SIG-M5 treated with dmso at 0.1 percent for 504 hours (cell line): Measurements from ENCODE around the gene RBFOX2.
"Not testable (repeated sequence)": the region's sequence is repeated elsewhere in the genome, so short reads cannot be mapped to it uniquely, and the experiment has no call there.

Source experiments
- DNase-seq: peaks from one replicate; lab custom pipeline; 2025; ENCODE audit not compliant: unreplicated experiment; lab: John Stamatoyannopoulos, UW

Gene RBFOX2

DNA sequence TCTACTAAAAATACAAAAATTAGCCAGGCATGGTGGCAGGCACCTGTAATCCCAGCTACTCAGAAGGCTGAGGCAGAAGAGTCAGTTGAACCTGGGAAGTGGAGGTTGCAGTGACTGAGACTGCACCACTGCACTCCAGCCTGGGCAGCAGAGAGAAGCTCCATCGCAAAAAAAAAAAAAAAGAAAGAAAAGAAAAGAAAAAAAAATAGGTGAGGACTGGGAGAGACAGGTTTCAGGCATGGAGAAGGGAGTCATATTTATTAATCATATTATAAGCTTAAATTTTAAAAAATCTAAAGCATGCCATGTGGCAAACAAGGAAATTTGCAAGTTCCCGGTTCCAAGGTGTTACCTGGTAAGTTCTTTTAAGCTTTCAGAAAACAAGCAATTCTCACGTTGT, 311.1 kb downstream of the RBFOX2 start, which contains the start of gene APOL5:
TSS of gene APOL5 (plus strand) at position 301 of the 400 bp plus-strand sequence. CDS start at position 301, 0 bp downstream.
- DNase-seq = no peak

DNA sequence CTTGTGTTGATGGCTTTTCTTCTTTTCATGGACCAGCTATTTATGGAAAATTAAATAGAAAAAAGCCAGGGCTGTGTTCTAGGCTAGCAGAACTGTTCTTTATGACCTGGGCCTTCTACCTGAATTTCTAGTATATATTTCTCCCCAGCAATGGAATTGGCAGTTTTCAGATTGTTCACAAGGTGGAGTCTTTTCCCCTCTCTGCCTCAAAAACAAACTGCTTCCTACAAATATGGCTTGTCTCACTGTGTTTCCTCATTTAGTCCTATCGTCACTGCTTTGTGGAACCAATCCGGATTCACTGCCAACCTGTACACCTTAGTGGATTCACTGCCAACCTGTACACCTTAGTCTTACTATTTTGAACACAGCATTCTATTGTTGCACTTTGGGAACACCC, 316.0 kb downstream of the RBFOX2 start:
- DNase-seq = no peak

DNA sequence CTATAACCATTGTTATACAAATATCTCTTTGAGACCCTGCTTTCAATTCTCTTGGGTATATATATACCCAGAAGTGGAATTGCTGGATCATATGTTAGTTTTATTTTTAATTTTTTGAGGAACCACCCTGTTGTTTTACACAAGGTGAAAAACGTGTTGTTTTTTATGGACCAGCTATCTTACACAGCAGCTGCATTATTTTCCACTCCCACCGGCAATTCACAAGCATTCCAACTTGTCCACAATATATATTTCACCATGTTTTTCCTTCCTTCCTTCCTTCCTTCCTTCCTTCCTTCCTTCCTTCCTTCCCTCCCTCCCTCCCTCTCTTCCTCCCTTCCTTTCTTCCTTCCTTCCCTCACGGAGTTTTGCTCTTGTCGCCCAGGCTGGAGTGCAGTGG, 317.3 kb downstream of the RBFOX2 start:
- no peak for DNase-seq

DNA sequence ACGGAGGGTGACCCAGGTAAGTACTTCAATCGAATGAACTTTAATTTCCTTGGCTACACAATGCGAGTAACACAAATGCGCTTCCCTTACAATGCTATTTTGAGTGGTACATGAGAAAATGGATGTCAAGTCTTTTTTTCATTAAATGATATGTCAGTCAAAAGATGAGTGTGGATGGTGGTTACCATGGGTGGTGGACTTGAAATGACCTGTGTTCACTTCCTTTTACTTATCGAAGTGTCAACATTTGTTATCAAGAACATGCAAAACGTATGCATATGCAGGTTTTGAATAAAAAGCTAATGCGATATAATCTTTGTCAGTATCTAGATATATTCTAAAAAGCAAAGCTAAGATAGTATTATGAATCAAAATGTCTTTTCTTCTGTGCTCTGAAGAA, 319.7 kb downstream of the RBFOX2 start:
- no peak for DNase-seq

DNA sequence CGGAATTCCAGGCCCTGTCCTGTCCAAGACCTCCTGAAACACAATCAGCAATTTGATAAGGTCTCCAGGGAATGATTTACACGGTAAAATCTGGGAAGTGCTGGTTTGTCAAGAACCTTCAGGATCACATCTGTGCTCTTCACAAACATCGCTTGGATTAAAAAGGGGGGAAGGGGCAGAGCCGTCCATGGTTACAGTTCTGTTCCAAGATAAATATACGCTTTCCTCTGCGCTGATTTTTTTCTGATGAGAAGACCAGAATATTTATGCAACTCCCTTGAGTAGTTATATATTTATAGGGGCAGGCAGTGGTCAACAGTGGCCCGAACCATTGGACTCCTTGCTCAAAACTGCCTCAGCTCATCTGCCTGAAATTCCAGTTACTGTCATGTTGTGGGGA, 320.2 kb downstream of the RBFOX2 start:
- no peak for DNase-seq

DNA sequence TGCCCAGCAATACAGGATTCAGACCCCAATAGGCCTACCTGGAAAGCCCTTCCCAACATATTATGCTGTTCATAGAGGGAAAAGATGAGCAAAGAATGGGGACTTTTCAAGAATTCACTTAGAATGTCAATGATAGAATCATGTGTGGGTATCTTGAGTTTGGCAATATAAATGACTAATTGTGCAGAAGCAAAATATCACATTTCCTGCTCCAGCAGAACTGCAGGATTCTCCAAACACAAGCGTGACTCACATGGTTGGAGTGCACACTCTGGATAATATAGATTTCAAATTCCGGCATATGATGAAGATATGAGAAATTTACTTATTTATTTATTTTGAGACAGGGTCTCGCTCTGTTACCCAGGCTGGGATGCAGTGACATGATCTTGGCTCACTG, 323.5 kb downstream of the RBFOX2 start:
- no peak for DNase-seq

DNA sequence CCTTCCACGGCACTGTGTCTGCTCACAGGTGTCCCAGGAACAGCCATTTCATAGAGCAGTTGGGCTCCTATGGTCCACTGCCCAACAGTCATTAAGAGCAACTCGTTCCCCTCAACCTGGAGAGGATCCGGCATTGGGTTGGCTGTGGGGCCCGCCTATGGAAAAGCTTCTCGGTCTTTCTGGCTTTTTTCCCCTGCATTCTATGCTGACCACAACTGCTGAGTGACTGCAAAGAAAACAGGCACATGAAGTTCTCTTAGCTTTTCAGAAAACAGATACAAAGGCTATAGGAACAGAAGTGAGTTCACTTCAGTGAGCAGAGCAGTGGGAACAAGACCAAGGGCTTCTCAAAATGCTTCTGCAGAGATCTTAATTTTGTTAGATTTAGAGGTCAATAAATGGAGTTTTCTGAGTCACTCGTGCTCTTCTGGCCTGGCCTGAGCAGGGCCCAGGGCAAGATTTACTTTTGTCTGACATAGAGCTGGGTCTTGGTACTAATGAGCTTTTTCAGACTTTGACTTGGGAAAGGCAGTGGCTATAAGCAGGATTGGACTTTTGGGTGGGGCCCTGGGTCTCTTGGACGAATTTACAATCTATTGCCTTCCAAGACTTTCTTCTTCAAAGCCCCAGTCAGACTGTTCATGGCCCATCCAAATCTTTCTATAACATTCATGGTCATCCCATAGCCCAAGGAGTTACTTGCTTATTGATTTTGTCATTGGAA, 324.6 kb downstream of the RBFOX2 start:
- no peak for DNase-seq

DNA sequence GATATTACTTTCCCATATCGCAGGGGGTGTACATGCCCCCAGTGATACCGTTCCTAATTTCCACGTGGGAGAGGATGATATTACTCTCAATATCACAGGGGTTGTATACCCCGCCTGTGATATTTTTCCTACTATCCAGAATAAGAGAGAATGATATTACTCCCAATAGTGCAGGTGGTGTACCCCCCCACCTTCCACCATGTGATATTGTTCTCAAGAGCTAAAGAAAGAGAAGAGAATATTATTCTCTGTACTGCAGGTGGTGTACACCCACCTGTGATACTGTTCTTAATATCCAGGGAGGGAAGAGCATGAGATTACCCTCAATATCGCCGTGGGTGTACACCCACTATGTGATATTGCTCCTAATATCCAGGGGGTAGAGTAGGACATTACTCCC, 328.8 kb downstream of the RBFOX2 start:
- not testable (repeated sequence) for DNase-seq

DNA sequence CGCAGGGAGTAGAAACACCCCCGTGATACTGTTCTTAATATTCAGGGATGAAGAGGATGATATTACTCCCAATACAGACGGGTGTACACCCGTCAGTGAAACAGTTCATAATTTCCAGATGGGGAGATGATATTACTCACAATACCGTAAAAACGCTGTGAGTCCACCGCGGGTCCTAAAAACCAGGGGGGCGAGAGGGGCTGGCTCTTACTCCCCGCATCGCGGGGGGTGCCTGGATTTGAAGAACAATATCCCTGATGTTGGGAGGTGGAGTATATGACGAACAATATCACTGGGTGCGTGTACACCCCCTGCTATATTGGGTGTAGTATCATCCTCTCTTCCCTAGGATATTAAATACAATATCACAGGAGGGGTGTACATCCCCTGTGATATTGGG, 331.5 kb downstream of the RBFOX2 start:
- no peak for DNase-seq

DNA sequence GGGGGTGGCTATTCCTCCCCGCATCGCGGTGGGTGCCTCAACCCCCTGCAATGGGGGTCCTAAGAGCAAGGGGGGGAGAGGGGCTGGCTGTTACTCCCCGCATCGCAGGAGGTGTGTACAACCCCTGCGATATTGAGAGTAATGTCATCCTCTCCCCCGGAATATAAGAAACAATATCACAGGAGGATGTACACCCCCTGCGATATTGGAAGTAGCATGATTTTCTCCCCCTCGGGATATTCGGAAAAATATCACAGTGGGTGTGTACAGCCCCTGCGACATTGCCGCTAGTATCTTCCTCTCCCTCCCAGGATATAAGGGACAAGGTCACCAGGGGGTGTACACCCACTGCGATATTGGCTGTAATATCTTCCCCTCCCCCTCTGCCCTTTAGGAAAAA, 333.4 kb downstream of the RBFOX2 start:
- DNase-seq = no peak

DNA sequence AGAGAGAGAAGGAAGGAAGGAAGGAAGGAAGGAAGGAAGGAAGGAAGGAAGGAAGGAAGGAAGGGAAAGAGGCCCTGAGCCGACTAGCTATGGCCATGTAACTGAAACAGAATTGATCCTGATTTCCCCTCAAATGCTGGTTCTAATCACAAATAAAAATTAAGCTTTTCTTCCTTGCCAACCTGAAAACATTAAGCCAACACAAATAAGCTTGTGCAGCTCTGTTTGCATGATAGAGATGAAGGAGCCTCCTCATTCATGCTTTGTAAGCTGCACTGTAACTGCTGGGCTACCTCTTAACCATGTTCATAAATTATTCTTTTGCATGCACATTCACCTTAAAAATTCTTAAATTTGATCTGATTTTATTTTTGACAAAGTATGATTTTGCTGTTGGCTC, 338.6 kb downstream of the RBFOX2 start:
- DNase-seq = no peak

DNA sequence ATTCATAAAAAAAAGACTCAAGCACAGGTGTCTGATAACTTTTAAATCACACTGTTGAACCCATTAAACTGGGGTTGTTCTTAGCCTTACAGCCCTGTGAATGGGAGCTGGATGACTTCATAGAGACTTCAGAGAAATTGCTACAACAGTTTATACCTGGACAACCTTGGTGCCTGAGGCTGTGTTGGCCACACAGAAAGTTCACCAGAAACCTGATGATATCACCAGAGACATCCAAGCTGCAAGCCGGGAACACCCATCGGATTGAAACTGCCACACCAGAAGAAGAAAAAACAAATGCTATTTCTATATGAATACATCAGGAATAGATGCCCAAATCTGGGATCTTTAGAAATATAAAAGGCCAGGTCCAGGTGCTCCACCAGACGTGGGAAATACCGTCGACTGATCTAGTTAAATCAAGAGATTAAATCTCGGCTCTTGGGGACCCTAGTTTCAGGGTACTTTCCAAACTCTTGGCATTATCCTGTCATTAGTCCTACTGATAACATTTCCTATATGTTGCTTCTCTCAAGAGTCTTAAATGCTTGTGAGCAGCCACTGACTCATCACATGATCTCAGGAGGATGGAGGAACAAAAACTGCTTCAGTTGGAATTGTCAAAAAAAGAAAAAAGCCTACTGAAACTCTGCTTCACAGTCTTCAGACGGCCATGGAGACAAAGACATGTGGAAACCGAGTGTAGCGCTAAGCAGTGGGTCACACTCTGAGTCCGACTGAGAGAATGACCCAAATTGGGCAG, 339.5 kb downstream of the RBFOX2 start:
- no peak for DNase-seq
